Kidney (tissue), 14 donors: ENCODE data around the gene SNX22. TPM values are rescaled to one million over a fixed set of nuclear protein-coding genes. Genes with fewer than 3 reads are reported as not detected.

Experiments
- DNase-seq, 5 donors: peaks; one replicate each; pipeline ENCODE4 v3.0.0-alpha.2; 2013 to 2020
- FAIRE-seq: peaks from 2 replicates; lab custom pipeline; 2012; peaks lifted over from hg19 to GRCh38; lab: Jason Lieb, UNC
- H3K27ac ChIP-seq, 2 donors: one replicate each; pipeline ENCODE4 v1.7.0; 2013; ENCODE audit warnings: low read depth in 2 of 2, low read length in 2 of 2, inconsistent platforms in 1 of 2
- H3K27me3 ChIP-seq: one replicate; pipeline ENCODE4 v1.7.1; 2013; ENCODE audit warnings: low read length, inconsistent platforms; ENCODE audit not compliant: control insufficient read depth, insufficient read depth
- H3K36me3 ChIP-seq, 3 donors: one replicate each; pipeline versions ENCODE4 v1.7.0 to v1.7.1; 2013; ENCODE audit warnings: low read length in 3 of 3, control low read depth in 1 of 3, inconsistent platforms in 1 of 3; ENCODE audit not compliant: insufficient read depth in 3 of 3, control insufficient read depth in 2 of 3
- H3K4me1 ChIP-seq, 3 donors: one replicate each; pipeline versions ENCODE4 v1.7.0 to v1.7.1; 2013; ENCODE audit warnings: low read length in 3 of 3, inconsistent platforms in 1 of 3, low read depth in 1 of 3; ENCODE audit not compliant: control insufficient read depth in 2 of 3, insufficient read depth in 2 of 3
- H3K4me3 ChIP-seq, 3 donors: one replicate each; pipeline versions ENCODE4 v1.7.0 to v1.8.1; 2013; ENCODE audit warnings: low read length in 3 of 3, control low read depth in 1 of 3, inconsistent platforms in 1 of 3
- H3K9ac ChIP-seq, 3 donors: one replicate each; pipeline versions ENCODE4 v1.7.0 to v1.7.1; 2013; ENCODE audit warnings: low read length in 3 of 3, control low read depth in 1 of 3, inconsistent platforms in 1 of 3
- H3K9me3 ChIP-seq, 3 donors: one replicate each; pipeline versions ENCODE4 v1.7.0 to v1.7.1; 2013; ENCODE audit warnings: low read length in 3 of 3, control low read depth in 1 of 3, inconsistent platforms in 1 of 3; ENCODE audit not compliant: control insufficient read depth in 2 of 3, insufficient read depth in 1 of 3
- intact Hi-C: fragments of 100-400 bp; cut with DNase I; formaldehyde crosslinking; loops from one replicate; pipeline ENCODE4 v1.11.1; 2022
- polyA plus RNA-seq: library from polyadenylated mRNA; stranded (reverse); fragments of 350-450 nt; fragmentation: Illumina TruSeq; extraction: RNeasy Lipid Tissue Mini Kit (QIAGEN cat#74804); gene quantifications from one replicate; pipeline ENCODE4 v1.2.3, GENCODE V29; 2014; ENCODE audit warnings: low read depth, low replicate concordance; ENCODE audit not compliant: insufficient read depth
- total RNA-seq: library from RNA; stranded (reverse); fragmentation: NEBNext Ultra II Directional; extraction: Animal tissue kit (Norgen Biotek cat#: 25700); gene quantifications from one replicate; pipeline ENCODE4 v1.2.1, GENCODE V29; 2021
- TF ChIP-seq, protein P1 (sequence below): IDR thresholded peaks from 3 replicates; pipeline ENCODE4 v1.5.1; 2012; ENCODE audit warnings: mild to moderate bottlenecking, moderate library complexity, borderline replicate concordance; ENCODE audit not compliant: insufficient read depth; ENCODE audit errors: extremely low read depth
- donor health status: control.
- donor health status: control.
- donor health status: control.
- donor health status: control.
- donor health status: control.
- donor health status: DM: yes; HTN: yes; CAD: no.
- donor health status: Normal renal cell carcinoma (clear cell type).

SNX22 gene
- total and polyA plus RNA-seq, 2 donors from 2014 or later = 1.1 to 4.6 TPM

GRCh38 chr15:64149424-64149823 is 2.1 kb upstream of the SNX22 start:
- H3K27me3 ChIP-seq = peaks cover 2% of the 10 kb centered on the region

GRCh38 chr15:64149893-64150578 is 1.5 kb upstream of the SNX22 start:
- intact Hi-C loops = no loop called here
- Histone ChIP-seq H3K4me1 (peaks cover 0 to 17% (median 4%) of the 10 kb centered on the region in 3 donors), H3K36me3 (peaks cover 0 to 5% (median 0%) of the 10 kb centered on the region in 3 donors), H3K4me3 (no peak overlapping the region), H3K27me3 (peaks cover 2% of the 10 kb centered on the region), H3K27ac (no peak overlapping the region), H3K9me3 (no peaks in the 10 kb centered on the region), H3K9ac (no peak overlapping the region)
- FAIRE-seq (no peak), DNase-seq (no peak)
- TF ChIP-seq, protein P1, sequence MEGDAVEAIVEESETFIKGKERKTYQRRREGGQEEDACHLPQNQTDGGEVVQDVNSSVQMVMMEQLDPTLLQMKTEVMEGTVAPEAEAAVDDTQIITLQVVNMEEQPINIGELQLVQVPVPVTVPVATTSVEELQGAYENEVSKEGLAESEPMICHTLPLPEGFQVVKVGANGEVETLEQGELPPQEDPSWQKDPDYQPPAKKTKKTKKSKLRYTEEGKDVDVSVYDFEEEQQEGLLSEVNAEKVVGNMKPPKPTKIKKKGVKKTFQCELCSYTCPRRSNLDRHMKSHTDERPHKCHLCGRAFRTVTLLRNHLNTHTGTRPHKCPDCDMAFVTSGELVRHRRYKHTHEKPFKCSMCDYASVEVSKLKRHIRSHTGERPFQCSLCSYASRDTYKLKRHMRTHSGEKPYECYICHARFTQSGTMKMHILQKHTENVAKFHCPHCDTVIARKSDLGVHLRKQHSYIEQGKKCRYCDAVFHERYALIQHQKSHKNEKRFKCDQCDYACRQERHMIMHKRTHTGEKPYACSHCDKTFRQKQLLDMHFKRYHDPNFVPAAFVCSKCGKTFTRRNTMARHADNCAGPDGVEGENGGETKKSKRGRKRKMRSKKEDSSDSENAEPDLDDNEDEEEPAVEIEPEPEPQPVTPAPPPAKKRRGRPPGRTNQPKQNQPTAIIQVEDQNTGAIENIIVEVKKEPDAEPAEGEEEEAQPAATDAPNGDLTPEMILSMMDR = no peak

More at GRCh38 chr15:64149424-64149823, 2.1 kb upstream of the SNX22 start:
- H3K36me3 ChIP-seq = peaks cover 0 to 4% (median 0%) of the 10 kb centered on the region in 3 donors
- H3K4me3 ChIP-seq = no peak overlapping the region
- peaks cover 0 to 17% (median 4%) of the 10 kb centered on the region in 3 donors for H3K4me1 ChIP-seq
- no peak overlapping the region for H3K27ac ChIP-seq
- no peaks in the 10 kb centered on the region for H3K9me3 ChIP-seq
- TF ChIP-seq, protein P1 = no peak
- intact Hi-C loops = no loop called here
- no peak for FAIRE-seq
- no peak overlapping the region for H3K9ac ChIP-seq
- no peak for DNase-seq

DNA sequence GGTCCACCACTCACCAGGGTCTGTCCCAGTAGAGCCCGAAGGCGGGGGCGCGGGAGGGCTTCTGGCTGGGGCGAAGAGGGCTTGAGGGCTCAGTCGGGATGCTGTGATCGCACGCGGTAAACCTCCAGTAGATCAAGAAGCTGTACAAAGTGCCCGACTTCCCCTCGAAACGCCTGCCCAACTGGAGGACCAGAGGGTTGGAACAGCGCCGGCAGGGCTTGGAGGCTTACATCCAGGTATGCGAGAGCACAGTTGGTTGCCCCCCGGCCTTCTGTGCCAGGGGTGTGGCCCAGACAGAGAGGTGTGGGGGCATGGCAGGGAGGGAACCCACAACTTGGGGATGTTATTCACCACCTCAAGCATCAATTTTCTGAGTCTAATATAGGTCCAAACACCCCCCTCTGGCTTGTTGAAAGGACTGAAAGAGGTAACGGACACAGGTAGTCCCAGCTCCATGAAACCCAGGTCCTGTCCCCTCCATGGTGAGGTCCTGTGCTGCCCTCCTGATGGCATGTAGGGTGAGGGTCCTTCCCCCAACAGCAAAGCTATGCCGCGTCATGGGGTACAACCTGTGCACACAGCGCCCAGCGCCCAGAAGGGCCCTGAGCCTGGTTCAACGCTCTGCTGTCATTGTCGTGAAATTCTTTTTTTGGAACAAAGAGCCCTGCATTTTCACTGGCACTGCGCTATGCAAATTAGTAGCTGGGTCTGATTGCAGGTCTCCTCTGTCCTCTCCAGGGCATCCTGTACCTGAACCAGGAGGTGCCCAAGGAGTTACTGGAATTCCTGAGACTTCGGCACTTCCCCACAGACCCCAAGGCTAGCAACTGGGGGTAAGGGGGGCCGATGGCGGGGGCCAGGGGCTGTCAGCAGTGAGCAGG is 1.2 kb downstream of the SNX22 start:
- TF ChIP-seq, protein P1 = no peak
- Histone ChIP-seq H3K27ac (no peak overlapping the region), H3K9me3 (no peaks in the 10 kb centered on the region), H3K27me3 (peaks cover 2% of the 10 kb centered on the region), H3K4me3 (peak overlapping the region in 1 of 3 donors; percentile 38), H3K9ac (no peak overlapping the region), H3K4me1 (peaks cover 0 to 17% (median 4%) of the 10 kb centered on the region in 3 donors), H3K36me3 (peaks cover 0 to 24% (median 23%) of the 10 kb centered on the region in 3 donors)
- intact Hi-C loops = no loop called here
- DNase-seq = peak in 4 of 5 donors; percentile 7 to 81 (median 56)
- no peak for FAIRE-seq
